GM10248 (cell line): ENCODE measurements around the gene CHAT.

ENCODE experiments used
- CTCF ChIA-PET: fragments of 300-600 bp; sonication (Branson Sonifier 250); formaldehyde crosslinking; extraction: SDS; loops from one replicate; lab custom pipeline; 2021; ENCODE audit warnings: antibody characterized with exemption; lab: Yijun Ruan, JAX
- POLR2A ChIA-PET: fragments of 350-650 bp; sonication (Branson Sonifier 250); formaldehyde crosslinking; extraction: SDS; loops from one replicate; lab custom pipeline; 2020; ENCODE audit warnings: antibody characterized with exemption; lab: Yijun Ruan, JAX
- DNase-seq: peaks from one replicate; pipeline ENCODE4 v3.0.0; 2012; ENCODE audit errors: extremely low spot score
- TF ChIP-seq, protein P1 (sequence below): IDR thresholded peaks from 2 replicates; pipeline ENCODE4 v1.5.1; 2012; ENCODE audit warnings: mild to moderate bottlenecking, low read depth; ENCODE audit errors: extremely low read depth, missing control alignments, control extremely low read depth

CHAT gene

DNA sequence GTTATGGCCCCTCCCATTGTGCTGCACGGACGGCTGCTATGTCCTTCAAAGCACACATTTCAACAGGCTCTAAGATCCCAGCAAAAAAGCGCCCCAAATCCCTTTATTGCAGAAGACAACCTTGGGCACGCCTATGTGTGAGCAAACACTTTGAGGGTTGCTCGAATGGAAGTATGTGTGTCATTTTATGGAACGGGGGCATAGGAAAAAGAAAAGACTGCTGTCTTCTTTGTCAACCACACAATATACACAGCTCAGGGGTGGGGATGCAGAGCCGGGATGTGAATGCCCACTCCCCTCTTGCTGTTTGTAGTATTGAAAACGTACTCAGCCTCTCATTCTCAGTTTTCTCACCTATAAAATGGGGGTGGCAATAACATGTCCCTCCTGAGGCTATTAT lies 97.6 kb downstream of the CHAT start:
- no peak for DNase-seq
- TF ChIP-seq, protein P1, sequence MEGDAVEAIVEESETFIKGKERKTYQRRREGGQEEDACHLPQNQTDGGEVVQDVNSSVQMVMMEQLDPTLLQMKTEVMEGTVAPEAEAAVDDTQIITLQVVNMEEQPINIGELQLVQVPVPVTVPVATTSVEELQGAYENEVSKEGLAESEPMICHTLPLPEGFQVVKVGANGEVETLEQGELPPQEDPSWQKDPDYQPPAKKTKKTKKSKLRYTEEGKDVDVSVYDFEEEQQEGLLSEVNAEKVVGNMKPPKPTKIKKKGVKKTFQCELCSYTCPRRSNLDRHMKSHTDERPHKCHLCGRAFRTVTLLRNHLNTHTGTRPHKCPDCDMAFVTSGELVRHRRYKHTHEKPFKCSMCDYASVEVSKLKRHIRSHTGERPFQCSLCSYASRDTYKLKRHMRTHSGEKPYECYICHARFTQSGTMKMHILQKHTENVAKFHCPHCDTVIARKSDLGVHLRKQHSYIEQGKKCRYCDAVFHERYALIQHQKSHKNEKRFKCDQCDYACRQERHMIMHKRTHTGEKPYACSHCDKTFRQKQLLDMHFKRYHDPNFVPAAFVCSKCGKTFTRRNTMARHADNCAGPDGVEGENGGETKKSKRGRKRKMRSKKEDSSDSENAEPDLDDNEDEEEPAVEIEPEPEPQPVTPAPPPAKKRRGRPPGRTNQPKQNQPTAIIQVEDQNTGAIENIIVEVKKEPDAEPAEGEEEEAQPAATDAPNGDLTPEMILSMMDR, result no peak
- ChIA-PET POLR2A (no interaction called here), CTCF (interaction anchor here (1.2 kb wide), 1 partner anchor 12 kb away, joined by 4 read pairs; no protein-coding TSS in a partner anchor)

DNA sequence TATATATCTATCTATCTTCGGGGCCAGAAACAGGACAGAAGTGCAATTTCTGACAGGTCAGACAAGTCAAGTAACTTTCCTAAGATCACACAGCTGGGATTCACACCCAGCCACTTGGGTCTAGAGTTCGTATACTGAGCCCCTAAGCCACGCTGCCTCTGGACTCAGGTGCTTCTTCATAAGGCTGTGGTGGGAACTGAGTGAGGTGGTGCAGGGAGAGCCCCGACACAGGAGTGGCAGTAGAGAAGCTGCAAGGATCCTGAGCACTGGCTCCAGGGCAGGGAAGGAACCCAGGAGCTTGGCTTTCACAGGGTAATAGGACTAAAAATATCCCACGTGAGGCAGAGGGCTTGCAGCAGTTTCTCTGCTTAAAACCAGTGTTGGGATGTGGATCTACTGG lies 99.4 kb downstream of the CHAT start:
- TF ChIP-seq, protein P1, result no peak
- POLR2A ChIA-PET, result no interaction called here
- no peak for DNase-seq
- CTCF ChIA-PET, result no interaction called here
